ENCODE data around the gene KRTAP10-8.

DNA sequence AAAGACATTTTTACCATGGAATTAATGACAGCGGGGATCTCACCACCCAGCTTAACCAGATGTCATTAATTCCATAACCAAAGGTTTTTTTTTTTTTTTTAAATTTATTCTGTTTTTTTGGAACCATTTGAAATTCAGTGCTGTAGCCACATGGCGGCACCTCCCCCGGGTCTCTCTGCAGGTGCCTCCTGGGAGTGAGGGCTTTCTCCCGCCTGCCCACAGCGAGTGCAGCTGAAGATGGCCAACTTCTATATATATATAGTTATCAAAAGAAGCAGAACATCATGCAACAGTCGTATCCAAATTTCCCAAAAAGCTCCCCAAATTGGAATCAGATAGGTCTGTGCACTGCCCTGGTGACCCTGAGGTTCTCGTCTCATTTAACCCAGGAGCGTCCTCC lies 3.6 kb downstream of the KRTAP10-8 start:
- no peak for TF ChIP-seq POLR2A (IDR thresholded peaks at IDR 0.05)
- TF ChIP-seq CTCF (IDR thresholded peaks at IDR 0.05) = no peak
